GM21717 (cell line): ENCODE results near the gene PRSS22.

Experiments used
- ATAC-seq: cut with Tn5 transposase; IDR thresholded peaks from one replicate; pipeline ENCODE4 v1.9.1; 2021; ENCODE audit warnings: mild to moderate bottlenecking, moderate library complexity; ENCODE audit not compliant: unreplicated experiment

Gene PRSS22

GRCh38 chr16:2817340-2818271 lies 40.4 kb downstream of the PRSS22 start:
- ATAC-seq = no peak

- ATAC-seq = no peak
These were observed 41.1 kb downstream of the PRSS22 start, which contains the start of gene PRSS21 for GRCh38 chr16:2816751-2817339. TSS of gene PRSS21 (plus strand) at chr16:2817237. CDS start at chr16:2817269, 32 bp downstream.

- no peak for ATAC-seq
These were observed 42.6 kb downstream of the PRSS22 start for GRCh38 chr16:2815299-2815771.

- ATAC-seq = no peak
These were observed 43.2 kb downstream of the PRSS22 start for GRCh38 chr16:2814551-2815298.

DNA sequence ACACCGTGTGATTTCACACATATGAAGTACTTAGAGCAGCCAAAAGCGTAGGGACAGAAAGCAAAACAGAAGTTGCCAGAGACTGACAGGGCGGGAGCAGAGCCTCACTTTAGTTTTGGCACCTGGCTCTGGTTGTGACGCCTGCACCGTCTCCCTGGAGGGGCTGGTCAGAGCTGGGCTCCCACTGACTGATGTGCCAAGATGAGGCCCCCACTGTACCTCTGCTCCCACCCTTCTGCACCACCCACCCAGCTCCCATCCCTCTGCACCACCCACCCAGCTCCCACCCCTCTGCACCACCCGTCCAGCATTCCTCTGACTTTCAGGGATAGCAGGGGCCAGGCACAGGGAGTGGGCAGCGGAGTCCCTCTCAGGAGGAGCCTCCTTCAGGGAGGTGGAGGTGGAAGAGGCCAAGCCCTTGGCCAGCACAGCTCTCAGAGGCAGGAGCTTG lies 44.2 kb downstream of the PRSS22 start:
- no peak for ATAC-seq

DNA sequence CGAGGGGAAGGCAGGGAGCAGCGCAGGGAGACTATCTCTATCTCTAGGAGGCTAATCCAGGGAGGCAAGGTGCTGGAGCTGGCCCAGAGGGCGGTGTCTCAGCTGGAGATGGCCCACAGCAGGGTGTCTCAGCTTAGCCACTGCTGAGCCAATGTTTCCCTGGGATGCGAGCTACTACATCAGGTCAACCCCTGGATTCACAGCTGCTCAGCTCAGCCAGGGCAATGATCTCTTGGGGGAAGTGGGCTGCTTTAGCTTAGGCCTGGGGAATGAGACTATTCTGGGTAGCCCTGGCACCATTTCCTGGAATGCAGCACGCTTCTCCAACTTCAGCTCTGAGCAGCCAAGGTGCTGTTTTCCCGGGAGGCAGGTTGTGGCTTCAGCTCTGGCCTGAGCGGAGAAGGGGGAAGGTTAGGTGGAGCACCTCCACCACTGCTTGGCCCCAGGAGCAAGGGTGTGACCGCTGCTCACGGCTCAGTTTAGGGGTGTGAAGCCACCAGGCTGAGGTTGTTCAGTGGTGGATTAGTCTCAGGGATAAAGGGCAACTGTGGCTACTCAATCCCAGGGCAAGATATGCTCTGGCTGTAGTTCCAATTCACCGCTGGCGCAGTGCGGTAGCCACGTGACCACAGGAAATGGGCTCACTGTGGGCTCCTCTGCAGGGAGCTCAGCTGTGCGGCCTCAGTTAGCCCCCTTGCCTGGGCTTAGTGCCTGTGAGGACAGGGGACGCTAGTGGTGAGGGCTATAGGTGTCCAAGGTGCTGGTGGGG lies 46.1 kb downstream of the PRSS22 start:
- ATAC-seq = no peak

GRCh38 chr16:2810651-2811050 lies 47.3 kb downstream of the PRSS22 start:
- ATAC-seq = no peak

GRCh38 chr16:2809149-2809760 lies 48.7 kb downstream of the PRSS22 start:
- no peak for ATAC-seq

DNA sequence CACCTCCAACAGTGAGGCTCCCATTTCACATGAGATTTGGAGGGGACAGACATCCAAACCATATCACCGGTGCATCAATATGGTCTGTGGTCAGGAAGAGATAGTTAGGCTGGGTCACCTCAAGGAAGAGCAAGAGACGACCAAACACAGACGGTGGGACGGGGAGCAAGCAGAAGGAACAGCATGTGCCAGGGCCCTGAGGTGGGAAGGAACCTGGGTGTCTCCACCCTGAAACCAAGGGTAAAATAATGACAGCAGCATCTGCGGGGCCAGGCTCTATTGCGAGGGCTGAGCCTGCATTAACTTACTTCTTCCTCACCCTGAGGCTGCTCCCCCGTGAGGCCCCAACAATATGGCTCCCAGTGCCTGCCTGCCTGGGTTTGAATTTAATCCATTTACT lies 49.8 kb downstream of the PRSS22 start:
- ATAC-seq = no peak

DNA sequence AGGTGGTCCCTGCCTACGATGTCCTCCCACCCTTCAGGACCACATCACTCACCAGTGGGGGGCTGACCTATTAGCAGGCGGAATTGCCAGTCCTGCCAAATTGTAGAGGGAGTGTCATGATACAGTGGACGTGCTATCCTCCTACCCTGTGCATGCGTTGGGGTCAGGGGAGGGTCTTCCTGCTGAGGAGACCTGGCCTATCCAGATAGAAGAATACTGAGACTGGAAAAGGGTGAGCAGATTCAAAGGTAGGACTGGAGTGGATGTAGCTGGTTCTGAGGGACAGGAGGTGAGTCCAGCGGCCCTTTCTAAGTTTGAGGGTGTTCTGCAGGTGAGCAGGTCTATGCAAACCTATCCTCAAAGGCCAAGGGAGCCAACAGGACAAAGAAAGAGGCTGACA lies 51.7 kb downstream of the PRSS22 start:
- no peak for ATAC-seq

DNA sequence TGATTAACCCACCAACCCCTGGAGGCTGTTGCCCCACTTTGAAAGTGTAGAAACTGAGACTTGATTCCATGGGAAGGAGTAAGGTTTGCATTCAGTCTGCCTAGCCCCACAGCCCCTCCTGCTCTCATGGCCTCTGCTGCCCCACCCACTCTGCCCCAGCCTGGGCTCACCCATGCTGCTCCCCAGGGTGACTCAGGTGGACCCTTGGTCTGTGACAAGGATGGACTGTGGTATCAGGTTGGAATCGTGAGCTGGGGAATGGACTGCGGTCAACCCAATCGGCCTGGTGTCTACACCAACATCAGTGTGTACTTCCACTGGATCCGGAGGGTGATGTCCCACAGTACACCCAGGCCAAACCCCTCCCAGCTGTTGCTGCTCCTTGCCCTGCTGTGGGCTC lies 53.2 kb downstream of the PRSS22 start:
- ATAC-seq = no peak

GRCh38 chr16:2803545-2804195 lies 54.3 kb downstream of the PRSS22 start:
- no peak for ATAC-seq
